Progenitor cell of endocrine pancreas (in vitro differentiated cells): ENCODE data around the gene COL27A1. TPM values are rescaled to one million over a fixed set of nuclear protein-coding genes. Genes with fewer than 3 reads are reported as not detected.

Source experiments
- DNase-seq: peaks from one replicate; pipeline ENCODE4 v3.0.0; 2021; ENCODE audit warnings: low spot score; ENCODE audit not compliant: unreplicated experiment
- H3K27ac Mint-ChIP-seq: 2 replicates; pipeline ENCODE4 v1.8.0; 2021; ENCODE audit warnings: mild to moderate bottlenecking, moderate library complexity, mixed read lengths
- H3K27me3 Mint-ChIP-seq: 2 replicates; pipeline ENCODE4 v1.8.0; 2021; ENCODE audit warnings: mixed read lengths
- H3K36me3 Mint-ChIP-seq: 2 replicates; pipeline ENCODE4 v1.8.0; 2022; ENCODE audit warnings: mixed read lengths; ENCODE audit not compliant: insufficient read depth
- H3K4me1 Mint-ChIP-seq: 2 replicates; pipeline ENCODE4 v1.8.0; 2021; ENCODE audit warnings: low read depth, mixed read lengths
- H3K4me3 Mint-ChIP-seq: 2 replicates; pipeline ENCODE4 v1.8.0; 2021; ENCODE audit warnings: low read depth, mild to moderate bottlenecking, moderate library complexity, mixed read lengths
- H3K9me3 Mint-ChIP-seq: 2 replicates; pipeline ENCODE4 v1.8.0; 2021; ENCODE audit warnings: low read depth, mixed read lengths
- total RNA-seq: library from RNA; stranded (reverse); gene quantifications from 2 replicates; pipeline ENCODE4 v1.2.1, GENCODE V29; 2021
- TF ChIP-seq, protein P1 (sequence below): fragments of 200-600 bp; sonication (generic); IDR thresholded peaks from one replicate; pipeline ENCODE4 v1.5.0; 2021; ENCODE audit warnings: antibody characterized with exemption, mild to moderate bottlenecking; ENCODE audit not compliant: unreplicated experiment

COL27A1 gene
- total RNA-seq, 1 donor from 2014 or later, result 178 TPM

DNA sequence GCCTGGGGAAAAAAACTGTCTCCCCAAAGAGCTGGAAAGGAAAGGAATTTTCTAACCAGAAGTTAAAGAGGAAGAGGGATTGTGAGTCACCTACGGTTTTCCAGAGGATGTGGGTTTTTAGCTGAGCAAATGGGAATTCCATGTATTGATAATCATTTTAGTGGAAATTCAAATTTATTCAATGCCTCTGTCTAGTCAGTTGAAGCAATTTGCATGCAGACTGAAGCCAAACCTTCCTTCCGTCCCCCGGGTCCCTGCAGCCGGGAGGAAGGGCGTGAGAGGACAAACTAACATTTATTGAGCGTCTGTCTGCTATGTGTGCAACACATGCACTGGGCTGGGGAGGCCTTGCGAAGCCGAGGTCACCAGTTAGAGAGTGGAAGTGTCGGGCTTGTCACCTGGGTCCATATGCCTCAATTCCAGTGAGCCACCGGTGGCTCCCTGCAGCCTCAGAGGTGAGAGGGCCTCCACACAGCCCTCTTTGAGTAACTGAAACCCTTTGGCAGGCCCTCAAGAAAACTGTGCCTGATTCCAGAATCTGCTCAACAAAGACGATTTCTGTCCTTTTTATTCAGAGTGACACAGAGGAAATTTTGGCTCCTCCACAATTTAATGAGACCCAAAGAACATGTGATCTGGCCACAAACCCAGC is 70.3 kb downstream of the COL27A1 start:
- DNase-seq, result no peak
- no peak overlapping the region for H3K27ac Mint-ChIP-seq
- no peaks in the 10 kb centered on the region for H3K27me3 Mint-ChIP-seq
- H3K36me3 Mint-ChIP-seq, result peaks cover 10% of the 10 kb centered on the region
- H3K4me3 Mint-ChIP-seq, result no peak overlapping the region
- H3K4me1 Mint-ChIP-seq, result peaks cover 4% of the 10 kb centered on the region
- TF ChIP-seq, protein P1, sequence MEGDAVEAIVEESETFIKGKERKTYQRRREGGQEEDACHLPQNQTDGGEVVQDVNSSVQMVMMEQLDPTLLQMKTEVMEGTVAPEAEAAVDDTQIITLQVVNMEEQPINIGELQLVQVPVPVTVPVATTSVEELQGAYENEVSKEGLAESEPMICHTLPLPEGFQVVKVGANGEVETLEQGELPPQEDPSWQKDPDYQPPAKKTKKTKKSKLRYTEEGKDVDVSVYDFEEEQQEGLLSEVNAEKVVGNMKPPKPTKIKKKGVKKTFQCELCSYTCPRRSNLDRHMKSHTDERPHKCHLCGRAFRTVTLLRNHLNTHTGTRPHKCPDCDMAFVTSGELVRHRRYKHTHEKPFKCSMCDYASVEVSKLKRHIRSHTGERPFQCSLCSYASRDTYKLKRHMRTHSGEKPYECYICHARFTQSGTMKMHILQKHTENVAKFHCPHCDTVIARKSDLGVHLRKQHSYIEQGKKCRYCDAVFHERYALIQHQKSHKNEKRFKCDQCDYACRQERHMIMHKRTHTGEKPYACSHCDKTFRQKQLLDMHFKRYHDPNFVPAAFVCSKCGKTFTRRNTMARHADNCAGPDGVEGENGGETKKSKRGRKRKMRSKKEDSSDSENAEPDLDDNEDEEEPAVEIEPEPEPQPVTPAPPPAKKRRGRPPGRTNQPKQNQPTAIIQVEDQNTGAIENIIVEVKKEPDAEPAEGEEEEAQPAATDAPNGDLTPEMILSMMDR, result no peak
- H3K9me3 Mint-ChIP-seq, result no peaks in the 10 kb centered on the region

DNA sequence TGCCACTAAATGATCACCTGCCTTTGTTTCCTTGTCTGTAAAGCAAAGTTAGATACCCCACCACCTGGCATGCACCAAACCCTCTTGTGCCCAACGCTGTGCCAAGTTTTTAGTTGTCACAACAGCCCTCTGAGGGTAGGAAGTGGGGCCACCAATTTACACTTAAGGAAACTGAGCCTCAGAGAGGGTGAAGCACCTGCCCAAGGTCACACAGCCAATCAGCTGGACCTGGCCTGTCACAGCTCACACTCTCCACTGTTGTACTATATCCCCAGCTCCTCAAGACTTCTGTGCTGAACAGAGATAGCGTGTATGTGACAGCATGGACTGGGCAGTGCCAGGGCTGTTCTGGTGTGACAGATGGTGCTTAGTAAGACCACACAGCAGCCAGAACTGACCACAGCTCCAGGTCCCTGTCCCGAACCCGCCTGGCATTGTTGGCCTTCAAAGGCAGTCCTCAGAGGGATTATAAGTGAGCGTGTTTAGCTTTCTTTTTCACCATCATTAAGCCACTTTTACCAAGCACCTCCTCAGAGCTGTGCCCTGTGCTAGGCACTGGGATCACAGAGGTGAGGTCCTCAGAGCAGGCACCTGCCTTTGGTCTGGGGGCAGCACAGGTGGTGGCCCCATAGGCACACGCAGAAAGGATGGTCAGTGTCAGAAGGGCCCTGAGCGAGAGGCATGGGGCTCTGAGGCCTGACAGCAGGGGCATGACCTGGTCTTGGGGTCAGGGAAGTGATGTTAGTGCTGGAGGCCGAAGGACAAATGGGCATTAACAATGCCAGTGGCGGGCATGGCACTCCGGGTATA is 71.1 kb downstream of the COL27A1 start:
- Mint-ChIP-seq H3K4me1 (peaks cover 4% of the 10 kb centered on the region), H3K4me3 (no peak overlapping the region), H3K9me3 (no peaks in the 10 kb centered on the region), H3K27ac (peak overlapping the region; percentile 15), H3K27me3 (no peaks in the 10 kb centered on the region), H3K36me3 (peaks cover 10% of the 10 kb centered on the region)
- DNase-seq, result no peak
- TF ChIP-seq, protein P1, result no peak

DNA sequence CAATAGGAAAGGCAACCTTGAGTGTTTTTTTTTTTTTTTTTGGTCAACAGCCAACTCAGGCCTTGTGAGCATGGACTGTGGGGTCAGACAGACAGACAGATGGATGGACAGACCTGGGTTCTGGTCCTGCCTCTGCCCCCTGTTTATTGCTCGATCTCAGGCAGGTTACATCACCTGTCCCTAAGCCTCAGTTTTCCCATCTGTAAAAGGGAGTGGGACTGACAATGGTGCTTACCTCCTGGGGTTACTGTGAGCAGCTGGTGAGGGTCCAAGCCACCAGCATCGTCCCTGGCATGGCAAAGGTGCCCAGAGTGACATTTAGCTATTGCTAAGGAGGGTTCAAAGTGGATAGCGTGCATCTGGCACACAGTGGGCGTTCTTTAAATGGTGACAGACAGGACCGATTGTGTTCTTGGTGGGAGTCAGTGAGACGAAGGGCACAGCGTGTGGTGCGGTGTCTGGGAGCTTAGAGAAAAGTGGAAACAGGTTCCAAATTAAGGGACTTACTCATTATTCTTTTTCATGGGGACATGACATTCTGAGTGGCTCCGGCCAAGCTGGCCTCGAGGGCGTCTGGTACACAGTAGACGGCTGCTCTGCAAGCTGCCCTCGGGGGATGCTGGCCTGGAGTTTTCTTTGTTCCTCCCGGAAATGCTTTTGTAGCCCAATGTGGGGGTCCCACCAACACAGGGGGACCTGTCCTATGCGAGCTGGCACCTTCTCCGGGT is 72.1 kb downstream of the COL27A1 start:
- H3K27ac Mint-ChIP-seq, result no peak overlapping the region
- DNase-seq, result no peak
- H3K27me3 Mint-ChIP-seq, result no peaks in the 10 kb centered on the region
- peaks cover 4% of the 10 kb centered on the region for H3K4me1 Mint-ChIP-seq
- no peaks in the 10 kb centered on the region for H3K9me3 Mint-ChIP-seq
- peaks cover 9% of the 10 kb centered on the region for H3K36me3 Mint-ChIP-seq
- no peak overlapping the region for H3K4me3 Mint-ChIP-seq
- TF ChIP-seq, protein P1, result no peak

DNA sequence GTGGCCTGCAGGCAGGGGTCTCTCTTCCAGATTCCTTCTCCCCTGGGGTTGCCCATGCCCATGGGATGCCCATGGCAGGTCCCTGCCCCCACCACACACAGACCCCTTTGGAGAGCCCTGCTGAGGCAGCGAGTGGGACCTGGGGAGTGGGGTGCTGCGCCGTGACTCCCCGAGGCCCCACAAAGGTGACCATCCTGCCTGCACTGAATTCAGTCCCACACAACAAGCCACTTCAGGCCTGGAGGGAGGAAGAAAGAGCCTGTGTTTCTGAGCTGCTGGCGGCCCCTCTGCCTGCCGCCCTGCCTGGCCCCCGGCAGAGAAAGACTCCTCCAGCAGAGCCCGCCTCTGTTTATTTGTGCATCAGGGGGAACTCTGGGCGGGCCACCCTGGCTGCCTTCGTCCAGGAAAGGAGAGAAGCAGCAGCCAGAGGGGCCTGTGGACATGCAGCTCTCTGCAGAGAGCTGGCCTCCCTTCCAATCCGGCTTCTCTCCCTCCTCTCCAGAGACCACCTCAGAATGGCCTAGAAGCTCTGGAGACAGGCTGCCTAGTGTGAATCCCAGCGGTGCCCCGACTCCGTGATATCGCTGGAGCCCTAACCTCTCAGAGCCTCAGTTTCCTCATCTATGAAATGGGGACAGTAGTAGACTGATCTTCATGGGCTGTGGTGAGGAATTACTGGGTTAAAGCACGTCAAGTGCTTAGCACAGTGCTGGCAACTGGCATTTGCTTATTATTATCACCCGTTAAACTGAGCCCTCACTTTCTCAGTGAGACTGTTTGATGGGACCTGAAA is 72.9 kb downstream of the COL27A1 start:
- Mint-ChIP-seq H3K9me3 (no peaks in the 10 kb centered on the region), H3K27me3 (no peaks in the 10 kb centered on the region), H3K4me3 (no peak overlapping the region), H3K4me1 (peaks cover 4% of the 10 kb centered on the region), H3K36me3 (peaks cover 9% of the 10 kb centered on the region), H3K27ac (no peak overlapping the region)
- TF ChIP-seq, protein P1, result no peak
- no peak for DNase-seq
